A549 treated with CORT108297 at 1 μM for 4 hours (cell line): ENCODE measurements around the gene CTCFL. TPM values are rescaled to one million over a fixed set of nuclear protein-coding genes. Genes with fewer than 3 reads are reported as not detected.

Experiments
- total RNA-seq: library from RNA; stranded (reverse); fragments of 200-300 nt; extraction: Qiagen RNA extraction; gene quantifications from 5 replicates; pipeline ENCODE4 v1.2.3, GENCODE V29; 2022

The CTCFL gene
- total RNA-seq: 0.03 to 0.06 TPM (median 0.06 TPM) in 4 of 5 replicates, not detected in the other

DNA sequence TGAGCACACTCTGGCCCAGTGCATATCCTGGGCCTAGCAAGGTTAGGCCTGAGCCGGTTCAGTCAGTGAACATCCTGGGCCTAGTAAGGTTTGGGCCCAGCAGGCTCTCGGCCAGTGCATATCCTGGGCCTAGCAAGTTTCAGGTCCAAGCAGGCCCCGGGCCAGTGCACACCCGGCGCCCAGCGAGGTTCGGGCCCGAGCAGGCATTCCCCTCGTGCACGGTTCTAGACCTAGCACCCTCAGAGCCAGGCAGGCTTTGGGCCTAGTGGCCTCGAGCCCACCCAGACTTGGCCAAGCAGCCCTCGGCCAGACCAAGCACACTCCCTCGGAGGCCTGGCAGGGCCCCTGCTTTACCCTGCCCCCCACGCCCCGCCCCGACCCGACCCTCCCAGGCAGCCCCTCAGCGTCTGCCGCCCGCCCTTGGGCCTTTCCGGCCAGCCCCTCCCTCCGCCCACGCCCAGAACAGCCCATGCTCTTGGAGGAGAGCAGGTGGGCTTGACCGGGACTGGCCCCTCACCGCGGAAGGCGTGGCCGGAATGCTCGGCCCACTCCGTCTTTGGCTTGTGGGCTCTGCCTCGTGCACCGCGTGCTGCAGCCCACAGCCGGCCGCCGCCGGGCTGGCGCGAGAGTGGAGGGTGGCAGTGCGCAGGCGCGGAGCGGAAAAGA is at the start of gene CTCFL:
CTCFL (minus strand) TSS at position 630 of the 666 bp plus-strand sequence. CDS start 935 bp downstream, outside the sequence.

GRCh38 chr20:57560554-57561355 is 35.8 kb upstream of the CTCFL start, which contains the start of gene PCK1:
Gene PCK1, plus strand, starts transcription at chr20:57561110. Its CDS starts 302 bp downstream, at chr20:57561412.

Other genes with a start within 250 kb of the CTCFL start
- not detected in 5 replicates for gene SPO11, start 195.3 kb downstream of the CTCFL start, total RNA-seq
- gene RAE1, start 173.9 kb downstream of the CTCFL start, total RNA-seq: 59.7 to 75.0 TPM (median 62.2 TPM) in 5 replicates
- gene RBM38, start 133.7 kb downstream of the CTCFL start, total RNA-seq: 24.0 to 36.3 TPM (median 34.7 TPM) in 5 replicates
- gene PCK1, start 36.0 kb upstream of the CTCFL start, total RNA-seq: 0.05 to 0.09 TPM (median 0.06 TPM) in 3 of 5 replicates, not detected in the others
- gene ZBP1, start 95.3 kb upstream of the CTCFL start, total RNA-seq: 0.08 TPM in 1 of 5 replicates, not detected in the others
- gene PMEPA1, start 184.9 kb upstream of the CTCFL start, total RNA-seq: 224 to 536 TPM (median 464 TPM) in 5 replicates